Measurements from ENCODE around the gene NAP1L1.

DNA sequence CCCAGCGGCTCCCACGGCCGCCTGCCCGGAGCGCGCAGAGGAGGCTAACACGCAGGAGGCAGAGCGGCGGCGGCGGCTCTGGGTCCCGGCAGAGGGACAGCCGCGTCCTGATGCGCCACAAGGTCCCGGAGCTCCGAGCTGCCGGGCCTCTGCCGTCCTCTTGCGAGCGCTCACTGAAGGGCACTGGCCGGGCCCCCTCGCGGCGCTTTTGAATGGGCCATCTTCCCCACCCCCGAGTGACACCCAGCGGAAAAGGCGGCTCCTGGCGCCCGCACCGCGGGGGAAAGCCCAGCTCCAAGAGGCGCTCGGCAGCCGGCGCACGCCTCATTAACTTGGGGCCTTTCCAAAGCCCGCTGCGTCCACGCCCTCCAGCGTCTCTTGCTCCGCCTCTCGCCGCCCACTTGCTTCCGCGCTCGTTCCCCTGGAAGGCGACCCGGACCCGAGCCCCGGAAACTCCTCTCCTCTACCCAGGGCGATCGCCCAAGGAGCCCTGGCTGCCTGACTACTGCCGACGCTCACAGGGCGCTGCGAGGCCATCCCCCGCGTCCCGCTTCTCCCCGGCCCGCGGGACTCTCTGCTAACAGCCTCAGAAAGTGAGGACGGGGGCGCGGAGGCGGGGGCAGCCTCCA, 53.0 kb downstream of the NAP1L1 start, which contains the start of gene PHLDA1:
- TF ChIP-seq EZH2 (IDR thresholded peaks at IDR 0.05; ENCODE audit: insufficient read depth, poor library complexity, severe bottlenecking) = no peak
- TF ChIP-seq EZH2phosphoT487 (IDR thresholded peaks at IDR 0.05; ENCODE audit: insufficient read depth, low read depth) = no peak

All from GM23248 (cell line).